VCaP (cell line): Measurements from ENCODE around the gene CEP131.
A peak's percentile ranks its signal among the peaks of the same experiment; 100 is the strongest.

Source experiments
- H3K27ac ChIP-seq: fragments of 450-650 bp; 2 replicates; pipeline ENCODE4 v1.5.1; 2017
- TF ChIP-seq, protein P1 (sequence below): fragments of 450-650 bp; conservative IDR thresholded peaks from 2 replicates; pipeline ENCODE4 v1.5.1; 2017; ENCODE audit warnings: mild to moderate bottlenecking, moderate library complexity

CEP131 gene

GRCh38 chr17:81142301-81143199, 80.2 kb downstream of the CEP131 start:
- TF ChIP-seq, protein P1, sequence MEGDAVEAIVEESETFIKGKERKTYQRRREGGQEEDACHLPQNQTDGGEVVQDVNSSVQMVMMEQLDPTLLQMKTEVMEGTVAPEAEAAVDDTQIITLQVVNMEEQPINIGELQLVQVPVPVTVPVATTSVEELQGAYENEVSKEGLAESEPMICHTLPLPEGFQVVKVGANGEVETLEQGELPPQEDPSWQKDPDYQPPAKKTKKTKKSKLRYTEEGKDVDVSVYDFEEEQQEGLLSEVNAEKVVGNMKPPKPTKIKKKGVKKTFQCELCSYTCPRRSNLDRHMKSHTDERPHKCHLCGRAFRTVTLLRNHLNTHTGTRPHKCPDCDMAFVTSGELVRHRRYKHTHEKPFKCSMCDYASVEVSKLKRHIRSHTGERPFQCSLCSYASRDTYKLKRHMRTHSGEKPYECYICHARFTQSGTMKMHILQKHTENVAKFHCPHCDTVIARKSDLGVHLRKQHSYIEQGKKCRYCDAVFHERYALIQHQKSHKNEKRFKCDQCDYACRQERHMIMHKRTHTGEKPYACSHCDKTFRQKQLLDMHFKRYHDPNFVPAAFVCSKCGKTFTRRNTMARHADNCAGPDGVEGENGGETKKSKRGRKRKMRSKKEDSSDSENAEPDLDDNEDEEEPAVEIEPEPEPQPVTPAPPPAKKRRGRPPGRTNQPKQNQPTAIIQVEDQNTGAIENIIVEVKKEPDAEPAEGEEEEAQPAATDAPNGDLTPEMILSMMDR, result peak; percentile 92
- peak overlapping the region; percentile 58; the same call in 1 of the 2 replicates for H3K27ac ChIP-seq

- H3K27ac ChIP-seq, result no peak overlapping the region
- TF ChIP-seq, protein P1, result no peak
These were observed 82.1 kb downstream of the CEP131 start for GRCh38 chr17:81140695-81141094.

- TF ChIP-seq, protein P1, result no peak
- no peak overlapping the region for H3K27ac ChIP-seq
These were observed 82.7 kb downstream of the CEP131 start for GRCh38 chr17:81140018-81140417.
